Keratinocyte (primary cell): ENCODE results near the gene ZC3H10. TPM values are rescaled to one million over a fixed set of nuclear protein-coding genes. Genes with fewer than 3 reads are reported as not detected.

Source experiments
- DNase-seq: peaks from one replicate; pipeline ENCODE4 v3.0.0-alpha.2; 2011; ENCODE audit warnings: low read depth, missing footprints, low spot score
- FAIRE-seq: peaks from 2 replicates; lab custom pipeline; 2011; peaks lifted over from hg19 to GRCh38; lab: Jason Lieb, UNC
- H2AFZ ChIP-seq: 2 replicates; pipeline ENCODE4 v1.6.0; 2012; ENCODE audit warnings: low read length, control low read depth, inconsistent platforms; ENCODE audit not compliant: control insufficient read depth
- H3K27ac ChIP-seq: 2 replicates; pipeline ENCODE4 v1.5.1; 2011; ENCODE audit warnings: low read length; ENCODE audit not compliant: control insufficient read depth, insufficient read depth
- H3K27me3 ChIP-seq: 3 replicates; pipeline ENCODE4 v1.6.0; 2011; ENCODE audit warnings: low read length; ENCODE audit not compliant: control insufficient read depth, insufficient read depth; ENCODE audit errors: extremely low read depth
- H3K36me3 ChIP-seq, 2 experiments: 2 replicates in 1 of 2; 3 replicates in 1 of 2; pipeline ENCODE4 v1.5.1; 2011; ENCODE audit warnings: low read length in 2 of 2, mild to moderate bottlenecking in 1 of 2; ENCODE audit not compliant: control insufficient read depth in 2 of 2, insufficient read depth in 2 of 2; ENCODE audit errors: extremely low read depth in 1 of 2
- H3K4me1 ChIP-seq: 3 replicates; pipeline ENCODE4 v1.5.1; 2011; ENCODE audit warnings: low read length; ENCODE audit not compliant: control insufficient read depth, insufficient read depth; ENCODE audit errors: extremely low read depth
- H3K4me2 ChIP-seq: 3 replicates; pipeline ENCODE4 v1.6.0; 2011; ENCODE audit warnings: low read depth, low read length; ENCODE audit not compliant: control insufficient read depth, insufficient read depth; ENCODE audit errors: extremely low read depth
- H3K4me3 ChIP-seq, 3 experiments: fragments of 200-600 bp in 1 of 3; sonication (generic) in 1 of 3; 2 replicates in 2 of 3; 3 replicates in 1 of 3; pipeline ENCODE4 v1.5.1; 2011 to 2016; ENCODE audit warnings: low read length in 3 of 3, mild to moderate bottlenecking in 3 of 3, control low read depth in 2 of 3, inconsistent platforms in 1 of 3, low read depth in 1 of 3, mixed read lengths in 1 of 3, mixed run types in 1 of 3, moderate library complexity in 1 of 3; ENCODE audit not compliant: control insufficient read depth in 2 of 3, insufficient read depth in 2 of 3; ENCODE audit errors: extremely low read depth in 1 of 3
- H3K79me2 ChIP-seq: 2 replicates; pipeline ENCODE4 v1.6.0; 2012; ENCODE audit warnings: low read length; ENCODE audit not compliant: control insufficient read depth, insufficient read depth
- H3K9ac ChIP-seq: 3 replicates; pipeline ENCODE4 v1.6.0; 2011; ENCODE audit warnings: low read length; ENCODE audit not compliant: control insufficient read depth, insufficient read depth; ENCODE audit errors: extremely low read depth
- H3K9me1 ChIP-seq: 3 replicates; pipeline ENCODE4 v1.6.0; 2011; ENCODE audit warnings: low read length; ENCODE audit not compliant: control insufficient read depth, insufficient read depth; ENCODE audit errors: extremely low read depth
- H3K9me3 ChIP-seq: 2 replicates; pipeline ENCODE4 v1.5.1; 2012; ENCODE audit warnings: low read depth, low read length; ENCODE audit not compliant: control insufficient read depth
- H4K20me1 ChIP-seq: 3 replicates; pipeline ENCODE4 v1.6.0; 2011; ENCODE audit warnings: low read length; ENCODE audit not compliant: control insufficient read depth, insufficient read depth; ENCODE audit errors: extremely low read depth
- CTCF ChIP-seq, 3 experiments: IDR thresholded peaks in 1 of 3; conservative IDR thresholded peaks in 1 of 3; optimal IDR thresholded peaks in 1 of 3; 2 replicates in 2 of 3; 3 replicates in 1 of 3; pipeline versions ENCODE3 to v1.5.1; 2011; ENCODE audit warnings: low read length in 3 of 3, mild to moderate bottlenecking in 3 of 3, moderate library complexity in 2 of 3, control low read depth in 1 of 3, inconsistent platforms in 1 of 3; ENCODE audit not compliant: insufficient read depth in 2 of 3; ENCODE audit errors: extremely low read depth in 1 of 3
- EZH2 ChIP-seq: IDR thresholded peaks from one replicate; pipeline ENCODE4 v1.6.1; 2012; ENCODE audit warnings: inconsistent platforms, mild to moderate bottlenecking, low read length, moderate library complexity
- dilution Hi-C: fragments of 300-500 bp; cut with MboI; formaldehyde crosslinking; loops from one replicate; pipeline ENCODE4 v1.7.0; 2020; ENCODE audit warnings: low sequenced_read_pairs; ENCODE audit not compliant: extremely low pct_ligation_motif_present
- polyA plus RNA-seq, 5 experiments: library from polyadenylated mRNA; depleted of rRNA in 3 of 5; stranded (reverse) in 3 of 5; stranded (forward) in 1 of 5; unstranded in 1 of 5; fragments of >200 nt; gene quantifications; 1 replicate in 1 of 5; 2 replicates in 3 of 5; 3 replicates in 1 of 5; pipeline versions ENCODE4 v1.2.1 to v1.2.3, GENCODE V29; 2011 to 2012; ENCODE audit warnings: missing spikeins in 2 of 5, low read depth in 1 of 5, low replicate concordance in 1 of 5

ZC3H10 gene
- polyA plus RNA-seq, 1 donor (not counting 4 experiments of a cell fraction or from before 2014, with no cell fraction given) = 0.85 TPM

- Histone ChIP-seq H3K27ac (no peak overlapping the region), H3K4me1 (peaks cover 19% of the 10 kb centered on the region), H3K9me3 (no peaks in the 10 kb centered on the region), H3K4me2 (no peak overlapping the region), H3K4me3 (no peak overlapping the region), H4K20me1 (no peaks in the 10 kb centered on the region), H3K27me3 (no peaks in the 10 kb centered on the region), H2AFZ (no peak overlapping the region), H3K9ac (no peak overlapping the region), H3K79me2 (peaks cover 12% of the 10 kb centered on the region), H3K9me1 (no peaks in the 10 kb centered on the region), H3K36me3 (peaks cover 5 to 7% of the 10 kb centered on the region in 2 experiments)
- DNase-seq = no peak
- FAIRE-seq = no peak
- dilution Hi-C loops = no loop called here
- no peak for TF ChIP-seq CTCF (optimal IDR thresholded peaks at IDR 0.05 in 1 of 3, IDR thresholded peaks at IDR 0.05 in 1 of 3, conservative IDR thresholded peaks at IDR 0.05 in 1 of 3; ENCODE audit: extremely low read depth in 1 of 3, insufficient read depth in 2 of 3, low read length in 3 of 3)
- TF ChIP-seq EZH2 = no peak
Observed at GRCh38 chr12:56154246-56154771, 36.2 kb downstream of the ZC3H10 start.

GRCh38 chr12:56154818-56155217 lies 36.8 kb downstream of the ZC3H10 start:
- no peaks in the 10 kb centered on the region for H3K9me3 ChIP-seq
- H3K27ac ChIP-seq = no peak overlapping the region
- H2AFZ ChIP-seq = no peak overlapping the region
- DNase-seq (no peak), FAIRE-seq (no peak)
- H3K36me3 ChIP-seq = peaks cover 10 to 12% of the 10 kb centered on the region in 2 experiments
- H3K27me3 ChIP-seq = no peaks in the 10 kb centered on the region
- H3K4me1 ChIP-seq = peaks cover 24% of the 10 kb centered on the region
- TF ChIP-seq EZH2 (no peak), CTCF (optimal IDR thresholded peaks at IDR 0.05 in 1 of 3, IDR thresholded peaks at IDR 0.05 in 1 of 3, conservative IDR thresholded peaks at IDR 0.05 in 1 of 3; ENCODE audit: extremely low read depth in 1 of 3, insufficient read depth in 2 of 3, low read length in 3 of 3) (no peak)
- H4K20me1 ChIP-seq = peaks cover under 1% of the 10 kb centered on the region
- no peaks in the 10 kb centered on the region for H3K9me1 ChIP-seq
- peaks cover 17% of the 10 kb centered on the region for H3K79me2 ChIP-seq
- H3K4me2 ChIP-seq = no peak overlapping the region
- dilution Hi-C loops = no loop called here
- H3K4me3 ChIP-seq = no peak overlapping the region
- no peak overlapping the region for H3K9ac ChIP-seq
